GM23338 (cell line): Measurements from ENCODE around the gene MOSMO. TPM values are rescaled to one million over a fixed set of nuclear protein-coding genes. Genes with fewer than 3 reads are reported as not detected.

Experiments used
- ATAC-seq: fragments of 200-7000 bp; cut with Tn5 transposase; 3 replicates; pipeline ENCODE4 v1.9.1; 2020
- DNase-seq: peaks from one replicate; pipeline ENCODE4 v3.0.0-alpha.2; 2015; ENCODE audit warnings: low spot score
- H2AFZ ChIP-seq: fragments of 200-600 bp; sonication (generic); 2 replicates; pipeline ENCODE4 v1.8.0; 2016; ENCODE audit warnings: antibody characterized with exemption, mild to moderate bottlenecking, moderate library complexity
- H3F3A ChIP-seq: fragments of 200-600 bp; sonication (generic); replicated peaks from 2 replicates; pipeline ENCODE4 v1.8.0; 2017; ENCODE audit warnings: antibody characterized with exemption, mixed run types, low read depth
- H3K27ac ChIP-seq: fragments of 200-600 bp; sonication (generic); 2 replicates; pipeline ENCODE4 v1.6.1; 2016; ENCODE audit warnings: low read depth
- H3K27me3 ChIP-seq: fragments of 200-600 bp; sonication (generic); 2 replicates; pipeline ENCODE4 v1.8.0; 2016; ENCODE audit warnings: mild to moderate bottlenecking, mixed run types, moderate library complexity; ENCODE audit not compliant: insufficient read depth
- H3K36me3 ChIP-seq: fragments of 200-600 bp; sonication (generic); 2 replicates; pipeline ENCODE4 v1.8.0; 2016; ENCODE audit warnings: mild to moderate bottlenecking; ENCODE audit not compliant: insufficient read depth
- H3K4me1 ChIP-seq: fragments of 200-600 bp; sonication (generic); 2 replicates; pipeline ENCODE4 v1.8.0; 2016; ENCODE audit warnings: mild to moderate bottlenecking, moderate library complexity; ENCODE audit not compliant: insufficient read depth
- H3K4me2 ChIP-seq: fragments of 200-600 bp; sonication (generic); 2 replicates; pipeline ENCODE4 v1.7.1; 2017; ENCODE audit warnings: mixed run types
- H3K4me3 ChIP-seq: fragments of 200-600 bp; sonication (generic); 2 replicates; pipeline ENCODE4 v1.6.1; 2016; ENCODE audit warnings: mixed run types
- H3K79me2 ChIP-seq: fragments of 200-600 bp; sonication (generic); replicated peaks from 2 replicates; pipeline ENCODE4 v1.8.0; 2017; ENCODE audit warnings: mild to moderate bottlenecking; ENCODE audit not compliant: insufficient read depth
- H3K9me2 ChIP-seq: fragments of 200-600 bp; sonication (generic); 2 replicates; pipeline ENCODE4 v1.8.0; 2017; ENCODE audit not compliant: insufficient read depth
- H4K20me1 ChIP-seq: fragments of 200-600 bp; sonication (generic); replicated peaks from 2 replicates; pipeline ENCODE4 v1.8.0; 2017; ENCODE audit warnings: mild to moderate bottlenecking; ENCODE audit not compliant: insufficient read depth
- H3K27ac Mint-ChIP-seq: 2 replicates; pipeline ENCODE4 v1.8.0; 2020; ENCODE audit warnings: inconsistent platforms, mild to moderate bottlenecking, moderate library complexity, mixed read lengths
- H3K27me3 Mint-ChIP-seq: 3 replicates; pipeline ENCODE4 v1.8.0; 2022; ENCODE audit warnings: low read depth, mild to moderate bottlenecking, moderate library complexity, mixed read lengths, inconsistent platforms; ENCODE audit not compliant: insufficient read depth, poor library complexity
- H3K36me3 Mint-ChIP-seq: 3 replicates; pipeline ENCODE4 v1.8.0; 2021; ENCODE audit warnings: low read depth, mild to moderate bottlenecking, inconsistent platforms, moderate library complexity, mixed read lengths
- H3K4me1 Mint-ChIP-seq: 3 replicates; pipeline ENCODE4 v1.8.0; 2020; ENCODE audit warnings: mild to moderate bottlenecking, inconsistent platforms, mixed read lengths
- H3K4me3 Mint-ChIP-seq: 3 replicates; pipeline ENCODE4 v1.8.0; 2021; ENCODE audit warnings: moderate library complexity, mild to moderate bottlenecking, inconsistent platforms, mixed read lengths
- H3K9me3 Mint-ChIP-seq: 3 replicates; pipeline ENCODE4 v1.8.0; 2020; ENCODE audit warnings: moderate library complexity, mild to moderate bottlenecking, inconsistent platforms, mixed read lengths
- CREB1 ChIP-seq: fragments of 250-450 bp; sonication (Bioruptor Pico); IDR thresholded peaks from 2 replicates; pipeline ENCODE4 v1.5.0; 2020; ENCODE audit warnings: low read depth, mild to moderate bottlenecking, moderate library complexity
- CTCF ChIP-seq, 2 experiments: fragments of 200-600 bp in 1 of 2; sonication (generic) in 1 of 2; conservative IDR thresholded peaks; 2 replicates each; pipeline versions ENCODE4 v1.5.1 to v1.6.1; 2016 to 2017; ENCODE audit warnings: antibody characterized with exemption in 2 of 2, low read depth in 2 of 2, mild to moderate bottlenecking in 2 of 2, moderate library complexity in 1 of 2
- ETS1 ChIP-seq: IDR thresholded peaks from 2 replicates; pipeline ENCODE4 v1.6.1; 2016; ENCODE audit warnings: antibody characterized with exemption
- EZH2phosphoT487 ChIP-seq: fragments of 200-600 bp; sonication (generic); IDR thresholded peaks from one replicate; pipeline ENCODE4 v1.8.1; 2018; ENCODE audit warnings: antibody characterized with exemption; ENCODE audit not compliant: unreplicated experiment
- JUNB ChIP-seq: IDR thresholded peaks from one replicate; pipeline ENCODE4 v1.6.1; 2016; ENCODE audit warnings: antibody characterized with exemption; ENCODE audit not compliant: unreplicated experiment
- NANOG ChIP-seq: IDR thresholded peaks from 2 replicates; pipeline ENCODE4 v1.6.1; 2016; ENCODE audit warnings: antibody characterized with exemption, borderline replicate concordance
- REST ChIP-seq: IDR thresholded peaks from one replicate; pipeline ENCODE4 v1.6.1; 2018; ENCODE audit warnings: antibody characterized with exemption; ENCODE audit not compliant: unreplicated experiment
- STAT1 ChIP-seq: IDR thresholded peaks from one replicate; pipeline ENCODE4 v1.6.1; 2016; ENCODE audit warnings: antibody characterized with exemption; ENCODE audit not compliant: unreplicated experiment
- ZNF331 ChIP-seq: fragments of 250-450 bp; sonication (Bioruptor Pico); IDR thresholded peaks from 2 replicates; pipeline ENCODE4 v1.5.0; 2020; ENCODE audit warnings: low read depth, mild to moderate bottlenecking, moderate library complexity
- ZNF462 ChIP-seq: fragments of 250-450 bp; sonication (Bioruptor Pico); IDR thresholded peaks from 2 replicates; pipeline ENCODE4 v1.5.0; 2020; ENCODE audit warnings: mild to moderate bottlenecking, moderate library complexity
- polyA plus RNA-seq: library from polyadenylated mRNA; unstranded; fragments of >200 nt; fragmentation: Nextera tagmentation; extraction: Ambion mirVana; gene quantifications from 2 replicates; pipeline ENCODE4 v1.2.1, GENCODE V29; 2016
- total RNA-seq: library from RNA; depleted of rRNA; stranded (reverse); fragments of >200 nt; shearing (Covaris generic); gene quantifications from 2 replicates; pipeline ENCODE4 v1.2.3, GENCODE V29; 2014

The MOSMO gene
- total and polyA plus RNA-seq, 2 experiments from 2014 or later, result 8.7 to 19.2 TPM

GRCh38 chr16:22091721-22092120 lies 83.8 kb downstream of the MOSMO start:
- Histone ChIP-seq H3K79me2 (no peaks in the 10 kb centered on the region), H4K20me1 (no peaks in the 10 kb centered on the region), H3K4me2 (peak overlapping the region; percentile 40; the same call in 1 of the 2 replicates), H3K36me3 (no peaks in the 10 kb centered on the region), H3K9me2 (peaks cover 10% of the 10 kb centered on the region; the same call in 1 of the 2 replicates), H3K4me1 (peaks cover 11% of the 10 kb centered on the region; the same call in 1 of the 2 replicates), H3F3A (no peaks in the 10 kb centered on the region), H2AFZ (no peak overlapping the region), H3K27ac (no peak overlapping the region), H3K27me3 (no peaks in the 10 kb centered on the region), H3K4me3 (no peak overlapping the region)
- no peak for ATAC-seq
- DNase-seq, result no peak
- Mint-ChIP-seq H3K9me3 (no peaks in the 10 kb centered on the region), H3K36me3 (no peaks in the 10 kb centered on the region), H3K27me3 (no peaks in the 10 kb centered on the region), H3K4me3 (no peak overlapping the region; the same call in 2 of the 3 replicates), H3K27ac (peak overlapping the region; percentile 32; the same call in 1 of the 2 replicates), H3K4me1 (peaks cover 9% of the 10 kb centered on the region)
- TF ChIP-seq EZH2phosphoT487 (no peak), REST (no peak), NANOG (no peak), ETS1 (no peak), ZNF331 (CRISPR knock-in tag) (no peak), CREB1 (CRISPR knock-in tag) (no peak), ZNF462 (CRISPR knock-in tag) (no peak), CTCF (conservative IDR thresholded peaks at IDR 0.05; ENCODE audit: low read depth in 2 of 2) (no peak), JUNB (no peak), STAT1 (no peak)
